Panc1 (cell line): ENCODE results near the gene GARS1. TPM values are rescaled to one million over a fixed set of nuclear protein-coding genes. Genes with fewer than 3 reads are reported as not detected.

Source experiments
- ATAC-seq: fragments of 200-7000 bp; cut with Tn5 transposase; 2 replicates; pipeline ENCODE4 v1.9.1; 2020; ENCODE audit warnings: mild to moderate bottlenecking, moderate library complexity
- BruUV-seq: library from RNA; stranded (reverse); fragments of 400-500 nt; replicated peaks from 2 replicates; lab custom pipeline; 2021; lab: Mats Ljungman, UMichigan
- CTCF ChIA-PET: fragments of 300-600 bp; sonication (Branson Sonifier 250); formaldehyde crosslinking; loops from one replicate; lab custom pipeline; 2022; ENCODE audit warnings: antibody characterized with exemption; lab: Charles Lee
- POLR2A ChIA-PET: fragments of 300-600 bp; sonication (Branson Sonifier 250); formaldehyde crosslinking; loops from one replicate; lab custom pipeline; 2022; ENCODE audit warnings: antibody characterized with exemption; lab: Charles Lee
- DNase-seq: peaks from one replicate; pipeline ENCODE4 v3.0.0-alpha.2; 2010; ENCODE audit warnings: low read depth, low spot score
- H3K27ac ChIP-seq: 2 replicates; pipeline ENCODE4 v1.5.1; 2011; ENCODE audit warnings: mild to moderate bottlenecking, low read length, inconsistent platforms
- H3K27me3 ChIP-seq: fragments of 200-500 bp; sonication (Bioruptor generic); 2 replicates; pipeline ENCODE4 v1.6.0; 2014; ENCODE audit warnings: low read length, inconsistent platforms; ENCODE audit not compliant: control insufficient read depth, insufficient read depth
- H3K36me3 ChIP-seq: fragments of 200-500 bp; sonication (Bioruptor generic); 2 replicates; pipeline ENCODE4 v1.5.1; 2014; ENCODE audit warnings: inconsistent platforms, mild to moderate bottlenecking, low read length, moderate library complexity; ENCODE audit not compliant: control insufficient read depth, insufficient read depth
- H3K4me1 ChIP-seq: 2 replicates; pipeline ENCODE4 v1.5.1; 2011; ENCODE audit warnings: inconsistent platforms, mild to moderate bottlenecking, low read length, moderate library complexity; ENCODE audit not compliant: control insufficient read depth, insufficient read depth
- H3K4me3 ChIP-seq, 2 experiments: 2 replicates each; pipeline ENCODE4 v1.5.1; 2011 to 2012; ENCODE audit warnings: low read depth in 2 of 2, low read length in 2 of 2, mild to moderate bottlenecking in 2 of 2, inconsistent platforms in 1 of 2, moderate library complexity in 1 of 2
- H3K9me3 ChIP-seq: fragments of 200-500 bp; sonication (Bioruptor generic); 2 replicates; pipeline ENCODE4 v1.5.1; 2014; ENCODE audit warnings: low read depth, mild to moderate bottlenecking, inconsistent platforms, low read length, moderate library complexity; ENCODE audit not compliant: control insufficient read depth, insufficient read depth
- POLR2AphosphoS5 ChIP-seq: IDR thresholded peaks from 2 replicates; pipeline ENCODE4 v1.6.1; 2012; ENCODE audit warnings: mild to moderate bottlenecking, low read depth, low read length, moderate library complexity
- REST ChIP-seq, 2 experiments: IDR thresholded peaks; 2 replicates each; pipeline ENCODE4 v1.6.1; 2011 to 2012; ENCODE audit warnings: low read depth in 2 of 2, control low read depth in 1 of 2, low read length in 1 of 2, mild to moderate bottlenecking in 1 of 2, moderate library complexity in 1 of 2; ENCODE audit not compliant: insufficient read depth in 1 of 2
- SIN3A ChIP-seq: IDR thresholded peaks from 2 replicates; pipeline ENCODE4 v1.6.1; 2012; ENCODE audit warnings: low read depth, mild to moderate bottlenecking, low read length, moderate library complexity, borderline replicate concordance; ENCODE audit not compliant: insufficient read depth
- TCF7L2 ChIP-seq: IDR thresholded peaks from 2 replicates; pipeline ENCODE4 v1.6.1; 2011; ENCODE audit warnings: mild to moderate bottlenecking, low read depth, low read length, inconsistent platforms
- in situ Hi-C: cut with HindIII; loops from 2 replicates; pipeline ENCODE4 v1.10.0; 2016; ENCODE audit warnings: low sequenced_read_pairs, low pct_unique_long_range_greater_than_20kb
- intact Hi-C: fragments of 100-400 bp; cut with micrococcal nuclease; formaldehyde crosslinking; loops from one replicate; pipeline ENCODE4 v1.10.0; 2022; ENCODE audit not compliant: unreplicated experiment
- total RNA-seq: library from RNA; stranded (reverse); gene quantifications from one replicate; pipeline ENCODE4 v1.2.1, GENCODE V29; 2021; ENCODE audit not compliant: unreplicated experiment
- TF ChIP-seq, protein P1 (sequence below): fragments of 450-650 bp; IDR thresholded peaks from 2 replicates; pipeline ENCODE4 v1.5.1; 2017; ENCODE audit warnings: mild to moderate bottlenecking

GARS1 gene
- total RNA-seq, 1 experiment from 2014 or later: 271 TPM

GRCh38 chr7:30647589-30648364 lies 53.1 kb downstream of the GARS1 start:
- H3K36me3 ChIP-seq: no peaks in the 10 kb centered on the region; the same call in 1 of the 2 replicates
- H3K9me3 ChIP-seq: no peaks in the 10 kb centered on the region
- no peak for DNase-seq
- H3K27ac ChIP-seq: no peak overlapping the region
- no TSS peak for BruUV-seq
- no peak for TF ChIP-seq SIN3A
- TF ChIP-seq POLR2AphosphoS5: no peak
- TF ChIP-seq TCF7L2: no peak
- no peak for TF ChIP-seq REST (IDR thresholded peaks at IDR 0.05; ENCODE audit: insufficient read depth in 1 of 2, low read depth in 2 of 2, low read length in 1 of 2)
- TF ChIP-seq, protein P1, sequence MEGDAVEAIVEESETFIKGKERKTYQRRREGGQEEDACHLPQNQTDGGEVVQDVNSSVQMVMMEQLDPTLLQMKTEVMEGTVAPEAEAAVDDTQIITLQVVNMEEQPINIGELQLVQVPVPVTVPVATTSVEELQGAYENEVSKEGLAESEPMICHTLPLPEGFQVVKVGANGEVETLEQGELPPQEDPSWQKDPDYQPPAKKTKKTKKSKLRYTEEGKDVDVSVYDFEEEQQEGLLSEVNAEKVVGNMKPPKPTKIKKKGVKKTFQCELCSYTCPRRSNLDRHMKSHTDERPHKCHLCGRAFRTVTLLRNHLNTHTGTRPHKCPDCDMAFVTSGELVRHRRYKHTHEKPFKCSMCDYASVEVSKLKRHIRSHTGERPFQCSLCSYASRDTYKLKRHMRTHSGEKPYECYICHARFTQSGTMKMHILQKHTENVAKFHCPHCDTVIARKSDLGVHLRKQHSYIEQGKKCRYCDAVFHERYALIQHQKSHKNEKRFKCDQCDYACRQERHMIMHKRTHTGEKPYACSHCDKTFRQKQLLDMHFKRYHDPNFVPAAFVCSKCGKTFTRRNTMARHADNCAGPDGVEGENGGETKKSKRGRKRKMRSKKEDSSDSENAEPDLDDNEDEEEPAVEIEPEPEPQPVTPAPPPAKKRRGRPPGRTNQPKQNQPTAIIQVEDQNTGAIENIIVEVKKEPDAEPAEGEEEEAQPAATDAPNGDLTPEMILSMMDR: no peak
- CTCF ChIA-PET: no interaction called here
- no peaks in the 10 kb centered on the region for H3K27me3 ChIP-seq
- no peak overlapping the region for H3K4me3 ChIP-seq
- POLR2A ChIA-PET: no interaction called here
- in situ Hi-C loops: no loop called here
- intact Hi-C loops: no loop called here
- H3K4me1 ChIP-seq: no peaks in the 10 kb centered on the region
- ATAC-seq: peak; percentile 47

DNA sequence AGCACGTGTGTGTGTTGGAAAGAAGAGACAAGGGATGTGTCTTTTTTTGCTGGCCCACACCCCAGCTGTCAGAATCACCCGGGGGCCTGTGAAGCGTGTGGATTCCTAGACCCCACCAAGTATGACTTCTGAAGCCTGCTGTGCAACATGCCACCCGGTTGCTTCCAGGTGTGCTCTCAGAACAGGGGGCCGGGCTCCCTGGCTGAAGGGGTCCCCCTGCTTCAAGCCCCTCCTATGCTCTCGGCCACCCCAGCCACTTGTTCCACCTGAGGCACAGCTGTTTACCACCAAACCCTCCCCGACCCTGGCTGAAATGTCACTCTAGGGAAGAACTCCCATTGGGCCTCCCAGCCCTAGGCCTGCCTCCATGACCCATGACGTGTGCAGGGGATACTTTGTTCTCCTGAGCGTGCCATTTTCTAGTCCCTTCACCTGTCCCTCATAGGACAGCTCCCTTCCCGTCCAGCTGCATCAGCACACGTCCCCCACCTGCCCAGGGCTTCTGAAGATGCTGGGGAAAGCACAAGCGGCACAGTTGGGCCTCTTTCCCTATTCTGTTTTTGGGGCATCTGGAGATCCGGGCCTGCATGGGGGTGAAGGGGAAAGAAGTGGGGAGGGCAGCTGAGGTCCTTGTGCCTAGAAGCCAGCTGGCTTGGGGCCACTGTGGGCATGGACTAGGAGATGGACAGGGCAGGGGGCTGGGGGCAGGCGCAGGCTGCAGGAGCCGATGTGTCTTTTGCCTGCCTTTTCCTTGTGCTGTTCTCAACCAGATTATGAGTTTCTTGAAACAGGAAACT lies 54.3 kb downstream of the GARS1 start:
- CTCF ChIA-PET: no interaction called here
- in situ Hi-C loops (no loop called here), intact Hi-C loops (no loop called here)
- TF ChIP-seq REST (IDR thresholded peaks at IDR 0.05; ENCODE audit: insufficient read depth in 1 of 2, low read depth in 2 of 2, low read length in 1 of 2): no peak
- TF ChIP-seq, protein P1: no peak
- no peak for TF ChIP-seq TCF7L2
- TF ChIP-seq POLR2AphosphoS5: no peak
- TF ChIP-seq SIN3A: no peak
- no peaks in the 10 kb centered on the region for H3K4me1 ChIP-seq
- no peaks in the 10 kb centered on the region; the same call in 1 of the 2 replicates for H3K36me3 ChIP-seq
- H3K27ac ChIP-seq: no peak overlapping the region
- POLR2A ChIA-PET: no interaction called here
- no peaks in the 10 kb centered on the region for H3K9me3 ChIP-seq
- no TSS peak for BruUV-seq
- ATAC-seq (no peak), DNase-seq (no peak)
- no peak overlapping the region for H3K4me3 ChIP-seq
- H3K27me3 ChIP-seq: no peaks in the 10 kb centered on the region
